Right atrium auricular region (tissue), 2 donors: ENCODE measurements around the gene TOM1L1. TPM values are rescaled to one million over a fixed set of nuclear protein-coding genes. Genes with fewer than 3 reads are reported as not detected.

Source experiments
- DNase-seq: peaks from one replicate; pipeline ENCODE4 v3.0.0-alpha.2; 2019; ENCODE audit warnings: low spot score
- H3K27ac ChIP-seq, 2 donors: fragments of 200-600 bp; sonication (generic); 1 replicate in 1 of 2; 2 replicates in 1 of 2; pipeline ENCODE4 v1.5.1; 2016 to 2019
- H3K27me3 ChIP-seq, 2 donors: fragments of 200-600 bp; sonication (generic); one replicate each; pipeline versions ENCODE4 v1.5.1 to v1.6.0; 2017 to 2019
- H3K36me3 ChIP-seq: fragments of 200-600 bp; sonication (generic); one replicate; pipeline ENCODE4 v1.5.1; 2016
- H3K4me1 ChIP-seq, 2 donors: fragments of 200-600 bp; sonication (generic); one replicate each; pipeline versions ENCODE4 v1.5.1 to v1.6.0; 2017 to 2019
- H3K4me3 ChIP-seq, 2 donors: fragments of 200-600 bp; sonication (generic); 1 replicate in 1 of 2; 2 replicates in 1 of 2; pipeline ENCODE4 v1.5.1; 2017 to 2019; ENCODE audit warnings: mild to moderate bottlenecking in 1 of 2, moderate library complexity in 1 of 2
- H3K9me3 ChIP-seq, 2 donors: fragments of 200-600 bp; sonication (generic); one replicate each; pipeline ENCODE4 v1.5.1; 2019
- CTCF ChIP-seq, 2 donors: fragments of 200-600 bp; sonication (generic); IDR thresholded peaks; one replicate each; pipeline ENCODE4 v1.5.1; 2019; ENCODE audit warnings: antibody characterized with exemption in 2 of 2
- total RNA-seq, 2 donors: library from RNA; depleted of rRNA; stranded (reverse); fragments of >200 nt; gene quantifications; one replicate each; pipeline ENCODE4 v1.1.0, GENCODE V29; 2016

Gene TOM1L1
- total RNA-seq, 2 donors from 2014 or later = 16.0 to 18.2 TPM

- Histone ChIP-seq H3K9me3 (no peaks in the 10 kb centered on the region), H3K4me3 (no peak overlapping the region), H3K27ac (no peak overlapping the region), H3K36me3 (peaks cover 6% of the 10 kb centered on the region), H3K4me1 (peaks cover 0 to 7% of the 10 kb centered on the region in 2 donors), H3K27me3 (no peaks in the 10 kb centered on the region)
- DNase-seq = no peak
- TF ChIP-seq CTCF (IDR thresholded peaks at IDR 0.05) = no peak
These were observed 81.7 kb downstream of the TOM1L1 start for GRCh38 chr17:54982399-54982798.

GRCh38 chr17:54983260-54983659 lies 82.6 kb downstream of the TOM1L1 start:
- no peak overlapping the region for H3K27ac ChIP-seq
- H3K27me3 ChIP-seq = no peaks in the 10 kb centered on the region
- H3K4me1 ChIP-seq = peaks cover 0 to 7% of the 10 kb centered on the region in 2 donors
- peaks cover 6% of the 10 kb centered on the region for H3K36me3 ChIP-seq
- DNase-seq = no peak
- H3K4me3 ChIP-seq = no peak overlapping the region
- no peak for TF ChIP-seq CTCF (IDR thresholded peaks at IDR 0.05)
- no peaks in the 10 kb centered on the region for H3K9me3 ChIP-seq

- H3K27ac ChIP-seq = no peak overlapping the region
- peaks cover 0 to 7% of the 10 kb centered on the region in 2 donors for H3K4me1 ChIP-seq
- H3K36me3 ChIP-seq = peaks cover 6% of the 10 kb centered on the region
- TF ChIP-seq CTCF (IDR thresholded peaks at IDR 0.05) = no peak
- H3K27me3 ChIP-seq = no peaks in the 10 kb centered on the region
- no peak overlapping the region for H3K4me3 ChIP-seq
- no peak for DNase-seq
- no peaks in the 10 kb centered on the region for H3K9me3 ChIP-seq
These were observed 84.8 kb downstream of the TOM1L1 start for GRCh38 chr17:54985476-54985875.

DNA sequence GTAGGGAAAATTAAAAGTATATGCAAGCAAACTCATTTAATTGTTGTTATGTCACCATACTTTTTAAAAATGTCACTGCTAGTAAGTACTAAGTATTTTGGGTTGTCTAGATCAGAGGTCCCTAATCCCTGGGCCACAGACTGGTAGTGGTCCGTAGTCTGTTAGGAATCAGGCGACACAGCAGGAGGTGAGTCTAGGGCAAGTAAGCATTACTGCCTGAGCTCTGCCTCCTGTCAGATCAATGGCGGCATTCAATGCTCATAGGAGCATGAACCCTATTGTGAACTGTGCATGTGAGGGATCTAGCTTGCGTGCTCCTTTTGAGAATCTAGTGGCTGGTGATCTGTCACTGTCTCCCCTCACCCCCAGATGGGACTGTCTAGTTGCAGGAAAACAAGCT lies 89.5 kb downstream of the TOM1L1 start:
- no peak for DNase-seq
- no peak for TF ChIP-seq CTCF (IDR thresholded peaks at IDR 0.05)
- Histone ChIP-seq H3K4me3 (no peak overlapping the region), H3K36me3 (peaks cover 6% of the 10 kb centered on the region), H3K27me3 (no peaks in the 10 kb centered on the region), H3K9me3 (no peaks in the 10 kb centered on the region), H3K4me1 (no peaks in the 10 kb centered on the region), H3K27ac (no peak overlapping the region)

GRCh38 chr17:54991567-54991966 lies 90.9 kb downstream of the TOM1L1 start:
- no peaks in the 10 kb centered on the region for H3K4me1 ChIP-seq
- no peaks in the 10 kb centered on the region for H3K27me3 ChIP-seq
- no peak for TF ChIP-seq CTCF (IDR thresholded peaks at IDR 0.05)
- H3K4me3 ChIP-seq = no peak overlapping the region
- H3K36me3 ChIP-seq = peaks cover 6% of the 10 kb centered on the region
- DNase-seq = no peak
- no peaks in the 10 kb centered on the region for H3K9me3 ChIP-seq
- H3K27ac ChIP-seq = no peak overlapping the region
